Activated CD4-positive, alpha-beta T cell treated with anti-CD3 and anti-CD28 coated beads for 4 hours (primary cell): ENCODE measurements around the gene TMC2.

Source experiments
- DNase-seq, 2 donors: peaks; one replicate each; pipeline ENCODE4 v3.0.0-alpha.2; 2020

Gene TMC2

DNA sequence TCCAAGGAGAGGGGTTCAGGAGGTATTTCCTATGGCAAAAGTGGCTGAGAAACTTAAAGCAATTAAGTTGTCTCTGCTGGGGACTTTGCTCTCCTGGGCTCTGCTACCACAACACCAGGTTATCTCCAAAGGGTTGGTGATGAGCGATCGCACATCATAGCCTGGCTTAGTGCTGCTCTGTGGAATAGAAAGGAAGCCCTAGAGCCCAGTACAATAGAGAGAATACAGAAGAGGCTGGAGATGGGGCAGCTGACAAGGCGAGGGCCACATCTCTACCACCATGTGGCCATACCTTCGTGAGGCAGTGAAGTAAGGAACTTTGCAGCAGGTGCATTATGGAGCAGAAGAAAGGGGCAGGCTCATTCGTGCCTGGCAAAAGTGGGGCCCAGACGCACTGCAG lies 8.6 kb upstream of the TMC2 start:
- no peak for DNase-seq

- DNase-seq, result no peak
Observed at GRCh38 chr20:2528671-2529271, 7.6 kb upstream of the TMC2 start.

DNA sequence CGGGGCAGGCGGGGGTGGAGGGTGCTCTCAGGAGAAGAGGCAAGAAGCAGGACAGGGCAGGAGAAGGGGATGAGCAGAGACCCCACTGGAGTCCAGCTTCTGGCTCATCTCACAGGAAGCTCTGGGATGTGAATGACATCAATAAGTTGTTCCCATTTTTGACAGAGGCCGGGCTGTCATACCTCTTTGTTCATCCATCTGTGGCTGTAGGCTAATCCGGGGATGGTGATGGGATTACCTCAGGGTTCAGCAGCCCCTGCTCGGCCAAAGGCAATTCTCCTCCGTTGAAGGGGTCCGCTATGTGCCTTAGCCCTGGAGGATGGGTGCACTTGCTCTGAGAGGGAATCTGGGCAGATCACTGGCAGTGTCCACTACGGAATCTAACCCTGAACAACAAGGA lies 3.3 kb upstream of the TMC2 start:
- DNase-seq, result no peak

DNA sequence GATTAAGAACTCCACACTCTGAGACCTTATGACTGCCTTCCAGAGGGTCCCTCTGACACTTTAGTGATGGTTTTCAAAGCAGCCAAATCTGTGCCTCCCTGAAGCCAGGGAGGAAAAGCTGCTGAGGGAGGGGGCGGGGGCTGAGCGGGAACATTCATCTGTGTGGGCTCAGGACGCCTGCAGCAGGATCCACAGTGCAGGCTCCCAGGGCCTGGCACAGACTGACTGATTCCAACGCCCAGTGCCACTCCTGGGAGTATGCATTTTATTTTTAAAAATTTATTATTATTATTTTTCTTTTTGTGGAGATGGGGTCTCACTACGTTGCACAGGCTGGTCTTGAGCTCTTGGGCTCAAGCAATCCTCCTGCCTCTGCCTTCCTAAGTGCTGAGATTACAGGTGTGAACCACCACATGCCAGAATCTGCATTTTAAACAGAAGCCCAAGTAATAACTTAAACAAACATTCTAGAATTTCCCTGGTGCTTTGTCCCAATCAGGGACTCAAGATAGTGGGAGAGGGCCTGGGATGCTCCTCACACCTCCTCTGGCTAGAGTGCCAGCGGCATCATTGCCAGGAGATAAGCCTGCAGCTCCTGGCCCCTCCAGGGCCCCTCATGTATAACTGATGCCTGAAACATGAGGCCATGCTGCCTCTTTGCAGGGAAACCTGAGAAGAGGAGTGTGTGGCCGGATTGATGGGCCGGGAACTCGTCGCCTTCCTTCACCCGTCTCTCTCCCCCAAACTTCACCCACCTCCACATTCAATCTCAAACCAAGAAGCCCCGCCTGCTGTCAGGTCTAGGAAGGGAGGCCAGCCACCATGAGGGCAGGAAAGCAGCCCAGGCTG lies 438 bp upstream of the TMC2 start:
- no peak for DNase-seq

DNA sequence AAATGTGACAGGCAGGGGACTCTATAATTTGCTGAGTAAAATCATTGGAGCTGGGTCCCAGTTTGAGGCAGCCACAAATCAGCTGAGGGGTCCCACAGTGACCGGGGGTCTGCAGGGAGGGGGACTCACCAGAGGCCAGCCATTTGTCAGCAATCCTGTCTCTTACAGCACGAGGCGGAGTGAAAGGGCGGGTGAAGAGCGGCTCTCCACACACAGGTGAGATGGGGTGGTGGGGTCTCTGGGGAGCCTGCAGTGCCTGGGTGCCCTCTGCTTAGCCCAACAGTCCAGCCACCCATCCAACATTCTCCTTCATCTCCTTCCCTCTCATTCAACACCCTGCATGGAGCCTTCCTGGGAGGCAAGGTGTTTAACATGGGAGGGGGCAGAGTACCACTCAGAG lies 728 bp downstream of the TMC2 start:
- no peak for DNase-seq

GRCh38 chr20:2538356-2538755 lies 2.0 kb downstream of the TMC2 start:
- no peak for DNase-seq

- no peak for DNase-seq
Observed at GRCh38 chr20:2538931-2539720, 2.8 kb downstream of the TMC2 start.

GRCh38 chr20:2541940-2542339 lies 5.6 kb downstream of the TMC2 start:
- DNase-seq, result no peak

DNA sequence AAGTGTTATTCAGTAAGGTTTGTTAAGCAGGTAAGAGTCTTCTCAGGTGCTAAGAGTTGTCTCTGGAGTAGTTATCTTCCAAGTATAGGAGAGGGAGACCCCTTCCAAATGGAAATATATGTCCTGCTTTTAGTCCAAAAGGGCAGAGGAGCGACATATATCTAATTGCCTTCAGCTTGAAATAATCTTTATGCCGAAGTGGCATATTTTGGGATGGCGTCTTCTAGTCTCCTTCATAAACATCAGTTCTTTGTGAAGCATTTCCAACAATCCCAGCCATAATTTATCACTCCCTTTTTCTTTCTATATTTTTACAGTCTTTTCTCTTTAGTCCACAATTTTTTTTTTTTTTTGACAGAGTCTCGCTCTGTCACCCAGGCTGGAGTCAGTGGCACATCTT lies 6.0 kb downstream of the TMC2 start:
- DNase-seq, result no peak

DNA sequence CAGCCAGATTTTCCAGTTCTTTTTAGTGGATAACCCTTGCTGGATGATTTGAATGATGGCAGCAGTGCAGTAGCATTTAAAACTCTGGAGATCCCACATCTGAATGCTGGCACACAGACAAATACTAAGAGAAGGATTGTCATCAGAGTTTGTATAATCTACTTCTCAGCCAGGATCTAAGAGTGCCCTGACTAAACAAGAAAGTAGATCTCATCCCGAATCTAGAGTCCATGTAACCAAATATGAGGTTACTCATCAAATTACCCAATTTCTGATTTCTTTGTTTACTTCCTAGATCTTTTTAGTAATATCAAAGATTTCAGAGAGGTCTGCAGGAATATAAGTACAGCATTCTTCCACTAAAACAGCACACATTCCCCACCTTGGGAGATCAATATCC lies 7.8 kb downstream of the TMC2 start:
- no peak for DNase-seq

DNA sequence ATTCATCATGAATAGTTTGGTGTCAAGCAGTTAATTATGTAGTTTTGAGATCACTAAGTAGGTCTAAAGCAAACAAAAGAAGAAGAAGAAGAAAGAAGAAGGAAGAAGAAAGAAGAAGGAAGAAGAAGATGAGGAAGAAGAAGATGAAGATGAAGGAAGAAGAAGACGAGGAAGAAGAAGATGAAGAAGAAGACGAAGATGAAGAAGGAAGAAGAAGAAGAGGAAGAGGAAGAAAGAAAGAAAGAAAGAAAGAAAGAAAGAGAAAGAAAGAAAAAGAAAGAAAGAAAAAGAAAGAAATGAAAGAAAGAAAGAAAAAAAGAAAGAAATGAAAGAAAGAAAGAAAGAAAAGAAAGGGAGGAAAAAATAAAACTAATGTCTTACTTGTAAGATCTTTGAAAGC lies 9.2 kb downstream of the TMC2 start:
- DNase-seq, result no peak

GRCh38 chr20:2557873-2558580 lies 21.7 kb downstream of the TMC2 start:
- DNase-seq, result no peak

DNA sequence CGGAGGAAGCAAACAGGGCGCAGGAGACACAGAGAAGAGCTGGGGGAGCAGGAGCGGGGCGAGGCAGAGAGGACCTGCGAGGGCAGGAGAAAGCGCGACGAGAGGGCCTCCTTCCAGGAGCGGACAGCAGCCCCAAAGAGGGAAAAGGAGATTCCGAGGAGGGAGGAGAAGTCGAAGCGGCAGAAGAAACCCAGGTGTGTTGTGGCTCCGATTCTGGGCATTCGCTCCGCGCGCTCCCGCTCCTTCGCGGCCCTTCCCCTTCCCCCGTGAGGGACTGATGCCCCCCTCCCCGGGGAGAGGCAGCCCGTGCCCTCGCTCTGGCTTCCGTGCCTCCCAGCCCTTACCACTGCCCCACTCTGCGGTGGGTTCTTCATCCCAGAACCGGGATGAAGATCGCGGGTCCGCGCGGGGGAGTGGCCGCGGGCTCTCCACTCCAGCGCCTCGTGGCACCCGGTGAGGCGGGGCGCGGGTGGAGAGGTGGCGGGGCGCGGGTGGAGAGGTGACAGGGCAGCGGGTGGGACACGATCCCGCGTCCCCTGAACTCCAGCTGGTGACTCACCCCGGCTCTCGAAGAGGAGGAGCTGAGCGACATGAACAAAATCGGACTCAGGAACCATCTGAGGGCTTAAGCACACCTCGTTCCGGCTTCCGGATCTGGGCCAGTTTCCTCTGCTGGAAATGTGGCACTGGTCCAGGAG lies 22.4 kb downstream of the TMC2 start:
- DNase-seq, result no peak

GRCh38 chr20:2559279-2559626 lies 22.9 kb downstream of the TMC2 start:
- DNase-seq, result no peak

GRCh38 chr20:2559651-2560050 lies 23.3 kb downstream of the TMC2 start:
- DNase-seq, result no peak

DNA sequence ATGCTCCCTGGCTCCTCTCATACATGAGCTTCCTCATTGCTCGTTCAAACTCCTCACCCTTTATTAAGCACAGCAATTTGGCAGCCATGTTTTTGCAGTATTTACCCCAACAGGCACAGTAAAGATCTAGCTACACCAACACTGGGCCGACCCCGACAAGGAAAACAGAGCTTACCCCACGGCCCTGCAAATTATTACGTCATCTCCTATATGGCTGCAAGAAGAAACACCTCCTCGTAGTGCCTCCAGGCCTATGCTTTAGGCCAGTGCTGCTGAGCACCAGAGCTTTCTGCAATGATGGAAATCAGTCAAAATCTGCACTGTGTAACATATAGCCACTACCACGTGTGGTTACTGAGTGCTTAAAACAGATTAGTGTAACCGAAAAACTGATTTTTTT lies 26.7 kb downstream of the TMC2 start:
- DNase-seq, result no peak

- no peak for DNase-seq
Observed at GRCh38 chr20:2564406-2564805, 28.0 kb downstream of the TMC2 start.

GRCh38 chr20:2575682-2576081 lies 39.3 kb downstream of the TMC2 start:
- DNase-seq, result no peak

DNA sequence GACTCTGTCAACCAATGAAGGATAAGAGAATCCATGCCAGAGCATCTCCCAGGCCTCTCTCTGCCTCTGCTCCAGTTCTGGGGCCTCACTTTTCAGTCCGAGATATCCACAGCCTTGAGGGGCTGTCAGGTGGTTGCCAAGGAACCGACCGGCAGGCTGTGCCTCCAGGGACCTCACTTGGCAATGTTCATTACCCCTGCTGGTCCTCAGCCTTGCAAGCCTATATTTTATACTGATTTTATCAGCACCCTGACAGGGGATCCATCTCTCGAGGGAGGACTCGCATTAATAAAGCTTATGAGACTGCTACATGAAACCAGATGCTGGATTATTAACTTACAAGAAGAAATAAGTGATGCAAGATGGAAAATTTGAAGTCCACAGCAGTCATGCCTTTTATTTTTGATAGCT lies 39.9 kb downstream of the TMC2 start:
- no peak for DNase-seq

DNA sequence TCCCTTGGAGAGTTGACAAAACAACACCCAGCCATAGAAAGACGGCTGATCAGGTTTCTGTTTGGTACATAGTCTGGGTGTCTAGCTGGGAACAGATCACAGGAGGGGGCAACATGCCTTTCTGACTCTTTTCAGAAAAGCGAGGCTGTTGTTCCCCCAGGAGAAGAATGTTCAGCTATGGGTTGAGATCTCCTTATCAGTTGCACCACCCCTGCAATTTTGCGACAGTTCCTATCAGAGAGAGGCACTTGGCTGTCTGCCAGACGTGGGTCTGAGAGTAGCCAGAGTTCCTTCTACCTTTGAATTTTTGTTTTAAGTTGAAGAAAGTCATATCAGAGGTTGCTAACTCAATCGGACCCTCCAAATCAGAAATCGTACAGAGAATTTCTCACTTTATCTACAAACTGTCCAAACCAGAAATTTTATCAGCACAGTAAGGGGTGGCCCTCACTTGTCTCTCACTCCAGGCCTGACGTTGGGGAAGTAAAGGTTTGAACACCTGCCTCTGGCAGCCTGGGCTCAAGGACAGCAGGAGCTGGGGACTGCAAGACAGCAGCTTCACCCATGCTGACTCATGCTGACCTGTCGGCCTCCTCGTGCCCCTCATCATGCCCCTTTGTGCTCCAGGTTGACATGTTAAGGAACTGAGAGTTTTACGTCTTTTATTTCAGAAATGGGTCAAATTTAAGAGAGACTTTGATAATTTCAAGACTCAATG lies 42.3 kb downstream of the TMC2 start:
- no peak for DNase-seq

DNA sequence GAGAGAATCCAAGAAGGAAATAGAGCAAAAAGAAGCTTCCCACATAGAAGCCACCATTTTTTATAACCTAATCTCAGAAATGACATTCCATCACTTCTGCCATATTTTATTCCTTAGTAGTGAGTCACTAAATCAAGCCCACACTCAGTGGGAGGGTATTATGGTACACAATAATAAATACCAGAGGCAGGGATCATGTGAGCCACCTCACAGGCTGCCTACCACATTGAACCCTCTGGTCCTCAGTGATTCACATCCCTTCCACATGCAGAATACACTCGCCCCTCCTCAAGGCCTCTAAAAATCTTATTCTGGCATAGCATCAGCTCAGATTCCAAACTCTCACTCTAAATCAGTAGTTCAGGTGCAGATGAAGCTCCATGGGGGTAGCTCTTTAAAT lies 49.4 kb downstream of the TMC2 start:
- no peak for DNase-seq

DNA sequence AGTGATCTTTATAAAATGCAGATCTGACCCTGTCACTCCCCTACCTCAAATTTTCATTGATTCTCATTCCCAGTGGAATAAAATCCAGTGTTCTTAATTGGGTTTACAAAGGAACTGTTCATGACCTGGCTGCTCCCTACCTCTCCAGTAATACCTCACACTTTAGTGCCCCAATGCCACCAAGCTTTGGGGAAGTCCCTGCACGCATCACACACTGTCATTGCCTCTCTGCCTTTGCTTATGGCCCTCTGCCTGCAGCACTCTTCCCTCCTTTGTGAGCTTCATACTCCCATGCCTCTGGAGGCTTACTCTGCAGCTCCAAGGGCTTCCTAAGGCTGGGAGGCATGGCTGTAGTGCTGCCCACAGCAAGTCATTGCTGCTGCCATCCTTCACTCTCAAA lies 57.4 kb downstream of the TMC2 start:
- DNase-seq, result no peak
